OCI-LY1 (cell line): ENCODE measurements around the gene ZNF175.
A peak's percentile ranks its signal among the peaks of the same experiment; 100 is the strongest.

Experiments used
- H2AFZ ChIP-seq: fragments of 200-600 bp; sonication (generic), shearing (Covaris generic); 2 replicates; pipeline ENCODE4 v1.6.0; 2014; ENCODE audit warnings: antibody characterized with exemption, mild to moderate bottlenecking, low read length
- H3F3A ChIP-seq: fragments of 200-600 bp; sonication (generic), shearing (Covaris generic); 2 replicates; pipeline ENCODE4 v1.6.0; 2014; ENCODE audit warnings: mild to moderate bottlenecking, antibody characterized with exemption, low read length, moderate library complexity; ENCODE audit not compliant: insufficient read depth
- H3K27ac ChIP-seq: fragments of 200-600 bp; sonication (generic); 2 replicates; pipeline ENCODE4 v1.5.1; 2014; ENCODE audit warnings: low read length, mixed run types, mild to moderate bottlenecking, low read depth; ENCODE audit not compliant: poor library complexity, severe bottlenecking
- H3K27me3 ChIP-seq: fragments of 200-600 bp; sonication (generic); 2 replicates; pipeline ENCODE4 v1.6.0; 2014; ENCODE audit warnings: antibody characterized with exemption, mild to moderate bottlenecking, low read length, moderate library complexity; ENCODE audit not compliant: insufficient read depth
- H3K36me3 ChIP-seq: fragments of 200-600 bp; sonication (generic); 2 replicates; pipeline ENCODE4 v1.6.1; 2014; ENCODE audit warnings: mild to moderate bottlenecking, antibody characterized with exemption, low read length, moderate library complexity, mixed read lengths; ENCODE audit not compliant: insufficient read depth
- H3K4me1 ChIP-seq: fragments of 200-600 bp; sonication (generic); 2 replicates; pipeline ENCODE4 v1.5.1; 2014; ENCODE audit warnings: mild to moderate bottlenecking, low read length, moderate library complexity; ENCODE audit not compliant: insufficient read depth, severe bottlenecking
- H3K4me2 ChIP-seq: fragments of 200-600 bp; sonication (generic), shearing (Covaris generic); 2 replicates; pipeline ENCODE4 v1.6.1; 2014; ENCODE audit warnings: low read length
- H3K4me3 ChIP-seq: fragments of 200-600 bp; sonication (generic); 2 replicates; pipeline ENCODE4 v1.5.1; 2014; ENCODE audit warnings: low read length, low read depth, mild to moderate bottlenecking, mixed read lengths; ENCODE audit not compliant: poor library complexity, severe bottlenecking
- H3K79me2 ChIP-seq: fragments of 200-600 bp; shearing (Covaris generic); 2 replicates; pipeline ENCODE4 v1.6.1; 2016; ENCODE audit warnings: mixed run types, low read length, mixed read lengths; ENCODE audit not compliant: insufficient read depth
- H3K9ac ChIP-seq: fragments of 200-600 bp; sonication (generic), shearing (Covaris generic); 2 replicates; pipeline ENCODE4 v1.6.1; 2014; ENCODE audit warnings: mild to moderate bottlenecking, low read length, mixed read lengths
- H3K9me2 ChIP-seq: fragments of 200-600 bp; sonication (generic), shearing (Covaris generic); 2 replicates; pipeline ENCODE4 v1.6.1; 2014; ENCODE audit warnings: low read depth, mild to moderate bottlenecking, low read length, mixed read lengths
- H3K9me3 ChIP-seq: fragments of 200-600 bp; shearing (Covaris generic); 2 replicates; pipeline ENCODE4 v1.6.1; 2014; ENCODE audit warnings: low read length, mixed read lengths
- H4K20me1 ChIP-seq: fragments of 200-600 bp; sonication (generic), shearing (Covaris generic); 2 replicates; pipeline ENCODE4 v1.6.0; 2016; ENCODE audit warnings: mild to moderate bottlenecking, low read length; ENCODE audit not compliant: insufficient read depth
- EZH2 ChIP-seq: fragments of 200-600 bp; sonication (generic), shearing (Covaris generic); IDR thresholded peaks from 2 replicates; pipeline ENCODE4 v1.8.0; 2017; ENCODE audit warnings: borderline replicate concordance, mixed run types, mild to moderate bottlenecking, antibody characterized with exemption, low read length, moderate library complexity, mixed read lengths
- TF ChIP-seq, protein P1 (sequence below): fragments of 200-600 bp; sonication (generic), shearing (Covaris generic); IDR thresholded peaks from 2 replicates; pipeline ENCODE4 v1.5.1; 2017; ENCODE audit warnings: mild to moderate bottlenecking, antibody characterized with exemption, low read length, moderate library complexity, mixed read lengths

ZNF175 gene

DNA sequence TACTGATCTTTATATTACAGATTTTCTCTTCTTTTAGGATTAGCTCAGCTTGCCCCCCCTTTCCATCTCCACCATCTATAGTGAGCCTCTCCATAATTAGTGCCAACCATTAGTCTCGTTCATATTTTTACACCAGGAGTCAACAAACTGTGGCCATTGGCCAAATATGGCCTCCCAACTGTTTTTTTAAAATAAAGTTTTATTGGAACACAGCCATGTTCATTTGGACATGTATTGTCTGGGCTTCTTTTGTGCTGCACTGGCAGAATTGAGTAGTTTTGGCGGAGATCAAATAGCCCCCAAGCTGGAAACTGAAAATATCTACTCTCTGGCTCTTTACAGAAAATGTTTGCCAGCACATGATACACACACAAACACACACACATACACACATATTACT is 18.4 kb downstream of the ZNF175 start:
- no peaks in the 10 kb centered on the region for H3F3A ChIP-seq
- H3K4me3 ChIP-seq = no peak overlapping the region
- H3K9me3 ChIP-seq = peaks cover 32% of the 10 kb centered on the region
- H3K9ac ChIP-seq = no peak overlapping the region
- no peak for TF ChIP-seq EZH2
- TF ChIP-seq, protein P1, sequence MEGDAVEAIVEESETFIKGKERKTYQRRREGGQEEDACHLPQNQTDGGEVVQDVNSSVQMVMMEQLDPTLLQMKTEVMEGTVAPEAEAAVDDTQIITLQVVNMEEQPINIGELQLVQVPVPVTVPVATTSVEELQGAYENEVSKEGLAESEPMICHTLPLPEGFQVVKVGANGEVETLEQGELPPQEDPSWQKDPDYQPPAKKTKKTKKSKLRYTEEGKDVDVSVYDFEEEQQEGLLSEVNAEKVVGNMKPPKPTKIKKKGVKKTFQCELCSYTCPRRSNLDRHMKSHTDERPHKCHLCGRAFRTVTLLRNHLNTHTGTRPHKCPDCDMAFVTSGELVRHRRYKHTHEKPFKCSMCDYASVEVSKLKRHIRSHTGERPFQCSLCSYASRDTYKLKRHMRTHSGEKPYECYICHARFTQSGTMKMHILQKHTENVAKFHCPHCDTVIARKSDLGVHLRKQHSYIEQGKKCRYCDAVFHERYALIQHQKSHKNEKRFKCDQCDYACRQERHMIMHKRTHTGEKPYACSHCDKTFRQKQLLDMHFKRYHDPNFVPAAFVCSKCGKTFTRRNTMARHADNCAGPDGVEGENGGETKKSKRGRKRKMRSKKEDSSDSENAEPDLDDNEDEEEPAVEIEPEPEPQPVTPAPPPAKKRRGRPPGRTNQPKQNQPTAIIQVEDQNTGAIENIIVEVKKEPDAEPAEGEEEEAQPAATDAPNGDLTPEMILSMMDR = no peak
- peaks cover 36% of the 10 kb centered on the region for H3K36me3 ChIP-seq
- no peaks in the 10 kb centered on the region for H3K9me2 ChIP-seq
- H2AFZ ChIP-seq = no peak overlapping the region
- no peaks in the 10 kb centered on the region for H3K79me2 ChIP-seq
- no peaks in the 10 kb centered on the region for H4K20me1 ChIP-seq
- H3K27ac ChIP-seq = no peak overlapping the region
- H3K27me3 ChIP-seq = no peaks in the 10 kb centered on the region
- H3K4me1 ChIP-seq = peaks cover 9% of the 10 kb centered on the region
- H3K4me2 ChIP-seq = no peak overlapping the region

DNA sequence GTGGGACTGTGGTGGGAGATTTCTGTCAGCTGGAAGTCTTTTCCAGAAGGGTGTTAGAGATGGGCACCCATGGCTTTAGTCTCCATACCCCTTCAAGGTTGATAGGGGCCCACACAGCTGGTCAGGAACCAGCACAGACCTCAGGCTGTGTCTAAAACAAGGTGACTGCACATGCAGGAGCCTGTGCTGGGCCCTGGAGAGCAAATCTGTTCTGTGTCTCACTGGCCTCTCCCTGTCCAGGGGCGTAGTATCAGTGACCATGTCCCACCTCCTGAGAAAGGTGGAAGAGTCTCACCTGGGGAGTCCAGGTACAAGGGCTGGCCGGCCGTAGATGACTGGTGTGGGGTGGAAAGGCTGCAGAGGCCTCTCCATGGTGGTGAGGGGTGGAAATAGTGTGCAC is 19.4 kb downstream of the ZNF175 start:
- Histone ChIP-seq H4K20me1 (no peaks in the 10 kb centered on the region), H2AFZ (no peak overlapping the region), H3K36me3 (peaks cover 27% of the 10 kb centered on the region), H3F3A (no peaks in the 10 kb centered on the region), H3K4me3 (no peak overlapping the region), H3K9me2 (no peaks in the 10 kb centered on the region), H3K4me2 (no peak overlapping the region), H3K9ac (no peak overlapping the region), H3K9me3 (peaks cover 27% of the 10 kb centered on the region), H3K27ac (no peak overlapping the region), H3K79me2 (no peaks in the 10 kb centered on the region), H3K4me1 (peaks cover 16% of the 10 kb centered on the region), H3K27me3 (no peaks in the 10 kb centered on the region)
- TF ChIP-seq, protein P1 = no peak
- TF ChIP-seq EZH2 = no peak

DNA sequence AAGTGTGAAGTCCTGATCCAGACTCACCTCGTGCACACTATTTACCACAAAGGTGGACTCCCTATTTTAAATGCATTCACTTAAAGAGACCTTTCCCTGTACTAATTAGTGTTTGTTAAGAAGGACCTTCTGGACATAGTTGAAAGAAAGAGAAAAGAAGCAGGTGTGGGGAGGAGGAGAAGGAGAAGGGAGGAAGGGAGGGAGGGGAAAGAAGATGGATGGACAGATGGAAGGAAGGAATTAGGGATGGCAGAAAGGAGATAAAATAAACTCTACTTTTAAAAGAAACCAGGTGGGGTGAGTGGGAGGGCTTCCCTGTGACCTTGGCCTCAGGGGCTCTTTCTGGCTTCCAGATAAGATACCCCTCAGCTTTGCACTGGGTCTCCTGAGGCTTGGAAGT is 21.4 kb downstream of the ZNF175 start:
- peaks cover 16% of the 10 kb centered on the region for H3K4me1 ChIP-seq
- no peaks in the 10 kb centered on the region for H3K27me3 ChIP-seq
- no peaks in the 10 kb centered on the region for H3K79me2 ChIP-seq
- H2AFZ ChIP-seq = no peak overlapping the region
- H3K4me3 ChIP-seq = no peak overlapping the region
- peaks cover 6% of the 10 kb centered on the region for H3K36me3 ChIP-seq
- H3K9ac ChIP-seq = no peak overlapping the region
- H4K20me1 ChIP-seq = no peaks in the 10 kb centered on the region
- no peak for TF ChIP-seq EZH2
- peaks cover 11% of the 10 kb centered on the region for H3K9me3 ChIP-seq
- H3K4me2 ChIP-seq = no peak overlapping the region
- H3K27ac ChIP-seq = no peak overlapping the region
- H3F3A ChIP-seq = no peaks in the 10 kb centered on the region
- H3K9me2 ChIP-seq = no peaks in the 10 kb centered on the region

DNA sequence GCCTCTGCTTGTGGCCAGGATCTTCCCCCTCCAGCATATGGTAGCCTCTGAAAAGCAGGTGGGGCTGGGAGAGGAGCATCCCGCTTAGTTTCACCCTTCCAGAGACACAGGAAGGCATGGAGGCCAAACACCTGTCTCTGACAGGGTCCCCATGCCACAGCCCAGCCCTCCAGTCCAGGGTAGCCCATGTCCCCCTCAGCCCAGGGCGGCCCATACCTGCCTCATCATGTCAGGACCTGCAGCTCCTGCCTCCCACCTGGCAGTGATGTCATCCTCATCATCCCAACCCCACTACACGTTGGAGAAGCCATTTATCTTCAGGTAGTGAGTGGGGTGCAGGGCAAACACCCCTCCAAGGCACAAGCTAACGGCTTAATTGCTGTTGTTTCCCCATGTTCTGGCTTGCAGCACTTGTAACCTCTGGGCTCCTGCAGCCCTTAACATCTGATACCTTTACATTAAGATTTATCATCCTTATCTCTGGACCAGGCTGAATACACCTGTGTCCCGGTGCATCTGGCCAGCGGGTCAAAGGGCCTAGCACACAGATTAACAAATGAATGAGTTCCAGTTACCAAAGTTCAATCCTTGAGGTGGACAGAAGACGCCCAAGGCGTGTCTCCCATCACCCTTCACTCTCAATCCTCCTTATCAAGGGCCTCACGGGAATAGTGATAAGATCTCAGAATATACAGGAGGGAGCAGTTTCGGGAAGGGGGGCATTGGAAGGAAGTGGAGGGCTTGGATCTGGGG is 22.2 kb downstream of the ZNF175 start:
- Histone ChIP-seq H3K79me2 (no peaks in the 10 kb centered on the region), H4K20me1 (no peaks in the 10 kb centered on the region)

More for the DNA sequence above, 22.2 kb downstream of the ZNF175 start:
- Histone ChIP-seq H3F3A (no peaks in the 10 kb centered on the region), H2AFZ (no peak overlapping the region), H3K27ac (no peak overlapping the region), H3K9me2 (no peaks in the 10 kb centered on the region), H3K36me3 (no peaks in the 10 kb centered on the region; the same call in 1 of the 2 replicates), H3K27me3 (no peaks in the 10 kb centered on the region), H3K4me3 (peak overlapping the region; percentile 73), H3K4me2 (peak overlapping the region; percentile 75), H3K4me1 (peaks cover 16% of the 10 kb centered on the region), H3K9me3 (peaks cover 3% of the 10 kb centered on the region), H3K9ac (peak overlapping the region; percentile 68)
- TF ChIP-seq EZH2 = no peak
- TF ChIP-seq, protein P1 = no peak
